Activated effector memory CD4-positive, alpha-beta T cell treated with Interleukin-2 at 50 U/mL for 16 hours (primary cell): ENCODE measurements around the gene RASSF7.

Source experiments
- DNase-seq: peaks from one replicate; pipeline ENCODE4 v3.0.0-alpha.2; 2020

RASSF7 gene

GRCh38 chr11:553083-553987 is 7.4 kb upstream of the RASSF7 start:
- no peak for DNase-seq

DNA sequence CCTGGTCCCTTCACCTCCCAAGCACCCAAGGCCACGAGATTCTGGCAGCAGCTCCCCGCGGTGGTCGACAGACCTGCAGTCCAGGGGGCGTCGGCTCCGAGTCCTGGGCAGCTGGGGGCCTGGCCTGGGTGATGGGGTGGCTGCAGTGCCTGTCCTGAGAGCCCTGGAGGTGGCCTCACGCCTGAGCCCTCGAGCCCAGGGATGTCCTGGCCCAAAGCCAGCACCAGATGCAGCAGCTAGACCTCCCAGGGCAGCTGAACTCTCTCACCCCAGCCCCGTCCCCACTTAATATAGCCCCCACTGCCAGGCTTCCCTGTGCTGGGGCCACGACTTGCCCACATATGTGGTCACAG is 6.8 kb upstream of the RASSF7 start:
- DNase-seq, result no peak

GRCh38 chr11:554428-555226 is 6.1 kb upstream of the RASSF7 start:
- peak; percentile 63 for DNase-seq

- no peak for DNase-seq
Observed at GRCh38 chr11:555227-555779, 5.5 kb upstream of the RASSF7 start.

DNA sequence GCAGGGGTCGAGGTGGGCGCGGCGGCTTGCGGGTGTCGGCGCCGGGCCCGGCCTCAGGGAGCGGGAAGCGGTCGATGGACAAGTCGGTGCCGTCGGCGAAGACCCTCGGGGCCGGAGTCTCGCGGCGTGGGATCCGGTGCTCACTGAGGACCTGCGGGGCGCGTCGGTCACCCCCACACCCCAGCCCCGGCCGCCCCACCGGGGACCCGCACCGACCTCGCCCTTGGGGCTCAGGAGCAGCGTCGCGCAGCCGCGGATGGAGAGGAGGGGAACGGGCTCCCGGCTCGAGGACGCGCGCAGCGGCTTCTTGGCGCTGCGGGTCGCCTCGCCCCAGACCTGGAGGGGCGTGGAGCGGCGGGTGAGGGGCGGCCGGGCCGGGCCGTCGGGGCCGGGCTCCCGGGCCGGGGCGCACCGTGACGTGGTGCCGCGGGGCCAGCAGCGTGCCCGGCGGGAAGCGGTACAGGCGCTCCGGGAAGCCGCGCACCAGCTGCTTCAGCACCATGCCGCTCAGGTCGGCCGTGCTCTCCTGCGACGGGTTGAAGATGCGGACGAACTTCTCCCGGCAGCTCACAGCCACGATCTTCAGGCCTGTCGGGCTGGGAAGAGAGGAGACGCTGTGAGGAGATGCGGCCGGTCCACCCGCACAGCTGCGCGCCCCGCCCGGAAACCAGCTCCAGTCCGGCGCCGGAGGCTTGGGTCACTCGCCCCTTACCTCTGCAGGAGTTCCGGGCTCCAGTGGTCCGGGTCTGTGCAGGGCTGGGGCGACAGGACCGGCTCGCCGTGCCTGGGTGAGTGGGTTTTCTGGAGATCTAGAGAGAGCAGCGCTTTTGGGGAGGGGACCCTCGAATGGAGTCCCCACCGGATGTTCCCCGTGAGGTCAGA is 4.7 kb upstream of the RASSF7 start:
- DNase-seq, result no peak

DNA sequence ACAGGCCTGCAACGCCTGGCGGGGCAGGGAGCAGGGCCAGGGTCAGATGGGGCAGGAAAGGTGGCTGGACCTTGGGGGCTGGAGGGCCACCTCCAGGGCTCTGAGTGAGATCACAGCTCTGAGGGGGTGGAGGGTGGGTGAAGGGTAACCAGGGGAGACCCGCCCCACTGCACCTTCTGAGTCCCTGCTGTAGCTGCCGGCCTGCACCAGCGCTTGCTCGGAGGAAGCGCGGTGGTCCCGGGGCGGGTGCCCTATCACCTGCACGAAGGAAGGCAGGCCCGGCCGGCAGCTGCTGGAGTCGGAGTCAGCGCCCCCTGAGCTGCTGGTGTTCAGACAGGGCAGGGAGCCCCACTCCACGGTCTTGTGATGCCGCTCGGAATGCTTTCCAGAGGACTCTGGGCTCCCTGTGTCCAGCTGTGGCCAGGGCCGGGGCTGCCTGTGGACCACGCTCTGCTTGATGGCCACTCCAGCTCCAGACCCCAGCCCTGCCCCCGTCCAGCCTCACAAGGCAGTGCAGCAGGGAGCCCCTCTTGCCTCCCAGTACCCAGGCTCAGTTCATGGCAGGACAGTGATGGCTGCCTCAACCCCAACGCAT is 4.0 kb upstream of the RASSF7 start:
- DNase-seq, result no peak

- no peak for DNase-seq
Observed at GRCh38 chr11:557328-558132, 3.2 kb upstream of the RASSF7 start.

DNA sequence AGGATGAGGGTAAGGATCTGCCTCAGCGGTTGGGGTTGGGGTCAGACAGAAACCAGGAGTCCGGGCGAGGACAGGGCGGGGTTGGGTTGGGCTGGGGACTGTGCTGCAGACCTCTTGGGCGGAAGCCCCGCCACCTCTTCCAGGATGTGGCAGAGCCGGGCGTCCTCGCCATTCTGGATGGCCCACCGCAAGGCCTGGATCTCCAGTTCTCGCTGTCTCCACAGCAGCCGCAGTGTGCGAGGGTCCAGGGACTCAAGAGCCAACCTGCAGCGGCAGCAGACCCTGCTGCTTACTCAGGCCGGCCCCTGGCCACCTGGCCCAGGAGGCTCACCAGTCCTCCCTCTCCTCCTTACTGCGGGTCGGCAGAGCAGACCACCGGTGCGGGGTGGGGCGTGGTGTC is 2.3 kb upstream of the RASSF7 start:
- DNase-seq, result no peak

DNA sequence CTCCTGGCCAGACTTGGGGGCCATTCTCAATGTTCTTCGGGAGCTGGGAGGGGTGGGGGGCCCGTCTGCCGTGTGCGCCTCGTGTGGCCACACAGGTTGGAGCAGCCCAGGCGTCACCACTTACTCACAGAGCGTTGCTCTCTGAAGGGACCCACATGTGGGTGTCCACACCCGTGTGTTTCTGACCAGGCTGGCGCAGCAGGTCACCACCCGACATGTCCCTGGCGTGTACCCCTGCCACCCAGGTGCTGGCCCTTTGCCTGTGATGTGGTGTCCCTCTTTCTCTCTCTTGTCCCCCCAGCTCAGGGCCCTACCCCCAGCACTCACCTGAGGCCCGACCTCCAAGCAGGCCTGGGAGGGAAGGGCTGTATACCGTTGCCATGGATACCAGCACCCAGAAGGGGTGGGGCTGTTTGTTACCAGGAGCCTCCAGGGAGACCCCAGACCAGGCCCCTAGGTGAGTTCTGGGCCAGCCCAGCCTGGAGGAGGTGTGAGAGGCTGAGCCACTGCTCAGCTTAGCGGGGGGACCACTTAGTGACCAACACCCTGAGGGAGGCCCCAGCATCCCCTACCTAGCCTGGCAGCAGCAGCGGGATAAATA is 1.6 kb upstream of the RASSF7 start:
- no peak for DNase-seq

- no peak for DNase-seq
Observed at GRCh38 chr11:559712-560304, 962 bp upstream of the RASSF7 start.

DNA sequence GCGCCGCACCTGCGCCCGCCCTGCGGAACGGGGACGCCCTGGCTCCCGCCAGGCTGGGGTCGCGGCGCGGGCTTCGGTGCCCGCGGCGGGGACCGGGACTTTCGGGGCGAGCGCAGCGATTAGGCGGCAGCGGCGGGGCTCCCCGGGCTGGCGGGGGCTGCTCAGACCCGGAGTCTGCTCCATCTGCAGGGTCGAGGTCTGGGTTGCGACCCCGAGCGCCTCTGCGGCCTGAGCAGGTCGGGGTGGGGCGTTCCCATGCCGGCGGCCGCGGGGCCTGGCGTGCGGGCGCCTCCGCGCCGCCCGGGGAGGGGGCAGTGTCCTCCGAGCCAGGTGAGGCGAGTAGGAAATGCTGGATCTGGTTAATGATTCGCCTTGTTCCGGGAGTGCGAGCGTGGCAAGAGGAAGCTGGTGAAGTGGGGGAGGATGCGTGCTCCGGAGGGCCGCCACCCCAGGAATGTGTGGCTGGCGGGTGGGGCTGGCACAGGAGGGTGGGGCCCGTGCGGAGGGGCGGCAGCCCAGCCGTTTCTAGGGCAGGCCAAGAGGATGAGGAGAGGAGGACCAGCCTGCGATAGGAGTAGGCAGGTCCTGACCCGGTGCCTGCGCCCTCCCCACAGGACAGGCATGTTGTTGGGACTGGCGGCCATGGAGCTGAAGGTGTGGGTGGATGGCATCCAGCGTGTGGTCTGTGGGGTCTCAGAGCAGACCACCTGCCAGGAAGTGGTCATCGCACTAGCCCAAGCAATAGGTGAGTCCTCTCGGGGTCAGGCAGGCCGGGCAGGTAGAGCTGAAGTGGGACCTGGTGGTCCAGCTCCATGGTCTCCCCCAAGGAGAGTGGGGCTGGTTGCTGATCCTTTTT is 606 bp downstream of the RASSF7 start:
- DNase-seq, result no peak

DNA sequence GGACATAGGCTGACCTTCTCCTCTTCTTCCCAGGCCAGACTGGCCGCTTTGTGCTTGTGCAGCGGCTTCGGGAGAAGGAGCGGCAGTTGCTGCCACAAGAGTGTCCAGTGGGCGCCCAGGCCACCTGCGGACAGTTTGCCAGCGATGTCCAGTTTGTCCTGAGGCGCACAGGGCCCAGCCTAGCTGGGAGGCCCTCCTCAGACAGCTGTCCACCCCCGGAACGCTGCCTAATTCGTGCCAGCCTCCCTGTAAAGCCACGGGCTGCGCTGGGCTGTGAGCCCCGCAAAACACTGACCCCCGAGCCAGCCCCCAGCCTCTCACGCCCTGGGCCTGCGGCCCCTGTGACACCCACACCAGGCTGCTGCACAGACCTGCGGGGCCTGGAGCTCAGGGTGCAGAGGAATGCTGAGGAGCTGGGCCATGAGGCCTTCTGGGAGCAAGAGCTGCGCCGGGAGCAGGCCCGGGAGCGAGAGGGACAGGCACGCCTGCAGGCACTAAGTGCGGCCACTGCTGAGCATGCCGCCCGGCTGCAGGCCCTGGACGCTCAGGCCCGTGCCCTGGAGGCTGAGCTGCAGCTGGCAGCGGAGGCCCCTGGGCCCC is 1.4 kb downstream of the RASSF7 start:
- no peak for DNase-seq

GRCh38 chr11:563066-563811 is 2.5 kb downstream of the RASSF7 start:
- no peak for DNase-seq

DNA sequence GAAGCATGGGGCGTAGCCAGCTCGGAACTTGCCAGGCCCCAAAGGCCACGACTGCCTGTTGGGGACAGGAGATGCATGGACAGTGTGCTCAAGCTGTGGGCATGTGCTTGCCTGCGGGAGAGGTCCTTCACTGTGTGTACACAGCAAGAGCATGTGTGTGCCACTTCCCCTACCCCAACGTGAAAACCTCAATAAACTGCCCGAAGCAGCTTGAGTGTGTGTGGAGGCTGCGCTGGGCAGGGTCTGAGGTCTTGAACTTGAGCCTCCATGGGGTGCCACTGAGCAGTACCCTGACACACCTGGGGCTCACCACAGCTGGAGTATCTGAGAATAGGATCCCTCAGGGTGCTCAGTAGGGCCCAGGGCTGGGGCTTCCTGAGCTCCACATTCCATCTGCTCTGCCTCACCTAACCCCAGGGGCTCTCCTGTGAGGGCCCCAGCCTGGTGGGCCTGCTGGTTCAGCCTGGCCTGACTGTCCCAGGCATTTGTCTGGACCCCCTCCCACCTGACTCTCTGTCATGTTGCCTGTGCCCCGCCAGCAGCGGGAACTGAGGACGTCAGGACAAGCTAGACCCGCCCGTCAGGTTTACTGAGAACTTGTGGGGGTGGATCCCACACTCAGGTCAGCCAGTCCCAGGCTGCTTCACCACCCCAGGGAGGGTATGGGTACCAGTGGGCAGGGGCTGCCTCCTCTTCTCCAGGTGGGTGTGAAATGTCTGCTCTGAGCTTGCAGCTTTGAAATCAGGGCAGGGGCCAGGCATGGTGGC is 3.2 kb downstream of the RASSF7 start:
- no peak for DNase-seq

- no peak for DNase-seq
Observed at GRCh38 chr11:565921-566509, 5.2 kb downstream of the RASSF7 start.

- DNase-seq, result no peak
Observed at GRCh38 chr11:567011-567628, 6.3 kb downstream of the RASSF7 start.
